WTC11 (cell line): Measurements from ENCODE around the gene SLC12A8. TPM values are rescaled to one million over a fixed set of nuclear protein-coding genes. Genes with fewer than 3 reads are reported as not detected.

Experiments used
- ATAC-seq: fragments of 200-7000 bp; cut with Tn5 transposase; 2 replicates; pipeline ENCODE4 v1.10.0; 2021; ENCODE audit warnings: mild to moderate bottlenecking, moderate library complexity
- CTCF ChIA-PET: fragments of 300-600 bp; sonication (Branson Sonifier 250); formaldehyde crosslinking; loops from one replicate; lab custom pipeline; 2021; ENCODE audit warnings: antibody characterized with exemption; lab: Charles Lee
- POLR2A ChIA-PET: fragments of 350-600 bp; sonication (Branson Sonifier 250); formaldehyde crosslinking; loops from one replicate; lab custom pipeline; 2021; ENCODE audit warnings: antibody characterized with exemption; lab: Charles Lee
- DNase-seq: peaks from one replicate; pipeline ENCODE4 v3.0.0; 2021; ENCODE audit warnings: low spot score
- H3K27ac Mint-ChIP-seq: 2 replicates; pipeline ENCODE4 v1.8.0; 2021; ENCODE audit warnings: mixed read lengths
- H3K27me3 Mint-ChIP-seq: 2 replicates; pipeline ENCODE4 v1.8.0; 2021; ENCODE audit warnings: low read depth, mild to moderate bottlenecking, moderate library complexity, mixed read lengths
- H3K36me3 Mint-ChIP-seq: 2 replicates; pipeline ENCODE4 v1.8.0; 2021; ENCODE audit warnings: mixed read lengths
- H3K4me1 Mint-ChIP-seq: 2 replicates; pipeline ENCODE4 v1.8.0; 2022; ENCODE audit warnings: mixed read lengths
- H3K4me3 Mint-ChIP-seq: 2 replicates; pipeline ENCODE4 v1.8.0; 2021; ENCODE audit warnings: mild to moderate bottlenecking, moderate library complexity, mixed read lengths
- H3K9me3 Mint-ChIP-seq: 2 replicates; pipeline ENCODE4 v1.8.0; 2021; ENCODE audit warnings: mixed read lengths
- AR ChIP-seq: fragments of 250-450 bp; sonication (Bioruptor Pico); IDR thresholded peaks from 2 replicates; pipeline ENCODE4 v1.9.0; 2021; ENCODE audit warnings: mild to moderate bottlenecking
- ATF1 ChIP-seq: sonication (generic); formaldehyde crosslinking; IDR thresholded peaks from 2 replicates; pipeline ENCODE4 v1.8.1; 2023; ENCODE audit warnings: mild to moderate bottlenecking, moderate library complexity, missing genetic modification reagents
- ATF6 ChIP-seq: sonication (generic); formaldehyde crosslinking; IDR thresholded peaks from 2 replicates; pipeline ENCODE4 v1.8.1; 2023; ENCODE audit warnings: mild to moderate bottlenecking, missing genetic modification reagents
- CTCF ChIP-seq: fragments of 200-600 bp; IDR thresholded peaks from 2 replicates; pipeline ENCODE4 v1.8.0; 2022; ENCODE audit warnings: antibody characterized with exemption
- E2F1 ChIP-seq: sonication (generic); formaldehyde crosslinking; IDR thresholded peaks from 2 replicates; pipeline ENCODE4 v1.8.0; 2022; ENCODE audit warnings: mild to moderate bottlenecking, missing genetic modification reagents
- E2F4 ChIP-seq: sonication (generic); formaldehyde crosslinking; IDR thresholded peaks from 2 replicates; pipeline ENCODE4 v1.8.1; 2022; ENCODE audit warnings: low read depth, mild to moderate bottlenecking, moderate library complexity, missing genetic modification reagents, borderline replicate concordance
- ELF4 ChIP-seq: sonication (generic); formaldehyde crosslinking; IDR thresholded peaks from 2 replicates; pipeline ENCODE4 v1.8.1; 2022; ENCODE audit warnings: low read depth, mild to moderate bottlenecking, moderate library complexity, missing genetic modification reagents
- GRHL2 ChIP-seq: fragments of 250-450 bp; sonication (Bioruptor Pico); IDR thresholded peaks from 2 replicates; pipeline ENCODE4 v1.8.0; 2022; ENCODE audit warnings: mild to moderate bottlenecking, moderate library complexity; ENCODE audit not compliant: insufficient replicate concordance, severe bottlenecking
- GTF2I ChIP-seq: fragments of 250-450 bp; sonication (Bioruptor Pico); conservative IDR thresholded peaks from 2 replicates; pipeline ENCODE4 v1.4.0; 2021; ENCODE audit warnings: mild to moderate bottlenecking
- HMGXB4 ChIP-seq: sonication (generic); formaldehyde crosslinking; IDR thresholded peaks from 2 replicates; pipeline ENCODE4 v1.8.1; 2023; ENCODE audit warnings: mild to moderate bottlenecking, moderate library complexity, missing genetic modification reagents
- SMAD3 ChIP-seq: sonication (generic); formaldehyde crosslinking; IDR thresholded peaks from 2 replicates; pipeline ENCODE4 v1.8.0; 2022; ENCODE audit warnings: missing genetic modification reagents, mild to moderate bottlenecking, borderline replicate concordance
- TEAD1 ChIP-seq: sonication (generic); formaldehyde crosslinking; IDR thresholded peaks from 2 replicates; pipeline ENCODE4 v1.8.0; 2022; ENCODE audit warnings: mild to moderate bottlenecking, missing genetic modification reagents
- ZBTB21 ChIP-seq: sonication (generic); formaldehyde crosslinking; IDR thresholded peaks from 2 replicates; pipeline ENCODE4 v1.8.1; 2023; ENCODE audit warnings: mild to moderate bottlenecking, missing genetic modification reagents, borderline replicate concordance
- total RNA-seq: library from RNA; stranded (reverse); gene quantifications from 3 replicates; pipeline ENCODE4 v1.2.3, GENCODE V29; 2021

Gene SLC12A8
- total RNA-seq, 1 experiment from 2014 or later = 9.1 TPM

- no peak for TF ChIP-seq AR
- TF ChIP-seq E2F1 (CRISPR knock-in tag) = no peak
- TF ChIP-seq ZBTB21 (CRISPR knock-in tag) = no peak
Measured at GRCh38 chr3:125107363-125107762, 105.2 kb downstream of the SLC12A8 start (continued).

GRCh38 chr3:125105116-125105515 is 107.4 kb downstream of the SLC12A8 start:
- ChIA-PET POLR2A (interaction anchor here (0.6 kb wide), 1 partner anchor 254 kb away, joined by 3 read pairs; no protein-coding TSS in a partner anchor), CTCF (no interaction called here)
- H3K4me1 Mint-ChIP-seq = peaks cover 8% of the 10 kb centered on the region
- TF ChIP-seq TEAD1 (CRISPR knock-in tag) (no peak), E2F4 (CRISPR knock-in tag) (no peak), ELF4 (CRISPR knock-in tag) (no peak), ATF1 (CRISPR knock-in tag) (no peak), HMGXB4 (no peak), CTCF (no peak), GRHL2 (CRISPR knock-in tag) (no peak), ATF6 (CRISPR knock-in tag) (no peak), SMAD3 (no peak), GTF2I (CRISPR knock-in tag) (no peak)
- H3K27me3 Mint-ChIP-seq = no peaks in the 10 kb centered on the region
- no peak overlapping the region for H3K4me3 Mint-ChIP-seq
- no peak overlapping the region for H3K27ac Mint-ChIP-seq
- peaks cover 5% of the 10 kb centered on the region for H3K36me3 Mint-ChIP-seq
- ATAC-seq = no peak
- no peaks in the 10 kb centered on the region for H3K9me3 Mint-ChIP-seq
- no peak for DNase-seq
